HL-60/S4 (cell line): ENCODE measurements around the gene XAGE2.
"Not testable (repeated sequence)": the region's sequence is repeated elsewhere in the genome, so short reads cannot be mapped to it uniquely, and the experiment has no call there.

Source experiments
- in situ Hi-C: fragments of 300-500 bp; cut with MboI; formaldehyde crosslinking; loops from 2 replicates; pipeline ENCODE4 v1.14.3; 2022; ENCODE audit warnings: low sequenced_read_pairs

Gene XAGE2

GRCh38 chrX:52368368-52369055 lies at the start of gene XAGE2:
Gene XAGE2, plus strand, starts transcription at chrX:52369021. Its CDS starts 994 bp downstream, at chrX:52370015.
- in situ Hi-C loops = no loop called here

- in situ Hi-C loops = no loop called here
These were observed 31.4 kb upstream of the XAGE2 start for GRCh38 chrX:52337410-52337809.

- in situ Hi-C loops = no loop called here
These were observed 27.3 kb upstream of the XAGE2 start for GRCh38 chrX:52341493-52341892.

- in situ Hi-C loops = not testable (repeated sequence)
These were observed 25.7 kb upstream of the XAGE2 start for GRCh38 chrX:52343131-52343530.

GRCh38 chrX:52345402-52345801 lies 23.4 kb upstream of the XAGE2 start:
- in situ Hi-C loops = not testable (repeated sequence)

- in situ Hi-C loops = no loop called here
These were observed 22.4 kb upstream of the XAGE2 start for GRCh38 chrX:52346174-52347165.

GRCh38 chrX:52349681-52350080 lies 19.1 kb upstream of the XAGE2 start:
- in situ Hi-C loops = no loop called here

GRCh38 chrX:52352551-52352950 lies 16.3 kb upstream of the XAGE2 start:
- in situ Hi-C loops = no loop called here

GRCh38 chrX:52353838-52354237 lies 15.0 kb upstream of the XAGE2 start:
- in situ Hi-C loops = no loop called here

- in situ Hi-C loops = no loop called here
These were observed 13.7 kb upstream of the XAGE2 start for GRCh38 chrX:52355108-52355507.

GRCh38 chrX:52359614-52360232 lies 9.1 kb upstream of the XAGE2 start:
- in situ Hi-C loops = no loop called here

- in situ Hi-C loops = no loop called here
These were observed 6.9 kb upstream of the XAGE2 start for GRCh38 chrX:52361941-52362340.

GRCh38 chrX:52363247-52363883 lies 5.5 kb upstream of the XAGE2 start:
- in situ Hi-C loops = no loop called here

- in situ Hi-C loops = no loop called here
These were observed 10.0 kb downstream of the XAGE2 start for GRCh38 chrX:52378870-52379269.

- in situ Hi-C loops = no loop called here
These were observed 12.2 kb downstream of the XAGE2 start for GRCh38 chrX:52380993-52381392.

GRCh38 chrX:52410439-52411394 lies 41.9 kb downstream of the XAGE2 start:
- in situ Hi-C loops = no loop called here

GRCh38 chrX:52415304-52415703 lies 46.5 kb downstream of the XAGE2 start:
- in situ Hi-C loops = no loop called here

GRCh38 chrX:52416816-52417215 lies 48.0 kb downstream of the XAGE2 start:
- in situ Hi-C loops = no loop called here

- in situ Hi-C loops = no loop called here
These were observed 52.1 kb downstream of the XAGE2 start for GRCh38 chrX:52420824-52421443.
